Myocyte (in vitro differentiated cells): ENCODE results near the gene ERGIC1. TPM values are rescaled to one million over a fixed set of nuclear protein-coding genes. Genes with fewer than 3 reads are reported as not detected.
A peak's percentile ranks its signal among the peaks of the same experiment; 100 is the strongest.

Experiments
- DNase-seq: peaks from one replicate; pipeline ENCODE4 v3.0.0-alpha.2; 2012; ENCODE audit warnings: low read depth
- total RNA-seq: library from RNA; depleted of rRNA; stranded (reverse); fragments of >200 nt; gene quantifications from 2 replicates; pipeline ENCODE4 v1.2.3, GENCODE V29; 2014

ERGIC1 gene
- total RNA-seq, 1 donor from 2014 or later = 120 TPM

- DNase-seq = no peak
These were observed 64.9 kb downstream of the ERGIC1 start for GRCh38 chr5:172898843-172899369.

DNA sequence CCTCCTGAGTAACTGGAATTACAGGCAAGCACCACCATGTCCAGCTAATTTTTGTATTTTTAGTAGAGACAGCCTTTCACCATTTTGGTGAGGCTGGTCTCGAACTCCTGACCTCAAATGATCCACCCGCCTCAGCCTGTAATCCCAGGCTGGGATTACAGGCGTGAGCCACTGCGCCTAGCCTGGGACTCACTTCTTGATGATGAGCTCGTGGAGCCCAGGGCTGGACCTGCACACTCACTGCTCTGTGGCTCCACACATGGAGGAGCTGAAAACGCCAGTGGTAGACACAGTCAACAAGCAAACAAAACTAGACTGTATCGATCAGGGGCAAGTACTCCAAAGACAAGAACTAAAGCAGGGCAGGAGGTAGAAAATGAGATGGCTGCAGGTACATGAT lies 65.4 kb downstream of the ERGIC1 start:
- no peak for DNase-seq

- peak; percentile 91 for DNase-seq
These were observed 67.1 kb downstream of the ERGIC1 start for GRCh38 chr5:172901012-172901780.

DNA sequence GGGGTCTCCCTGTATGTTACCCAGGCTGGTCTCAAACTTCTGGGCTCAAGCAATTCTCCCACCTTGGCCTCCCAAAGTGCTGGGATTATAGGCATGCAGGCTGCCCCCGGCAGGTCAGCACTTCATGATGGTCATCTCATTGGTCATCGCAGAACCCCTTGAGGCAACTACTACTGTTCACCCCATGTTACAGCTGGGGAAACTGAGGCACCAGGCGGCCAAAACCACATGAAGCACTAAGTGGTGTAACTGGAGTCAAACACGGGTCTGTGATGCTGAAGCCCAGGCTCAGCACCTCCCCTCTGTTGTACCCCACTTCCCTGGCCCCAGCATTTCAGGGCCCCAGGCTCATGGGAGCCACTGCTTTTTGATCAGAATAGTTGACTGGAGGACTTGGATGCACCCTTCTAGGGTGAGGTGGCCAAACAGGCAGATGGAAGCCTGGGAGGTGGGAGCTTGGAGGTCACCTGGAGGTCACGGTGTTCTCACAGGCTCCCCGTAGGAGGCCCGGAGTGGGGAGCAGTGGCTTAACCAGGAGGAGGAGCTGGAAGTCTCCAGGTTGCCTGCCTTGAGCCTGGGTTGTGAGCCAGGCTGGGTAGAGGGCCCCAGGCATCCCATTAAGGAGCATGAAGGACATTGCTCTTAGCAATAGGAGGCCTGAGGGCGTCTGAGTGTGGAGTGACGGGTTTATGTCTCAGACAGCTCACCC lies 67.9 kb downstream of the ERGIC1 start:
- DNase-seq = no peak

DNA sequence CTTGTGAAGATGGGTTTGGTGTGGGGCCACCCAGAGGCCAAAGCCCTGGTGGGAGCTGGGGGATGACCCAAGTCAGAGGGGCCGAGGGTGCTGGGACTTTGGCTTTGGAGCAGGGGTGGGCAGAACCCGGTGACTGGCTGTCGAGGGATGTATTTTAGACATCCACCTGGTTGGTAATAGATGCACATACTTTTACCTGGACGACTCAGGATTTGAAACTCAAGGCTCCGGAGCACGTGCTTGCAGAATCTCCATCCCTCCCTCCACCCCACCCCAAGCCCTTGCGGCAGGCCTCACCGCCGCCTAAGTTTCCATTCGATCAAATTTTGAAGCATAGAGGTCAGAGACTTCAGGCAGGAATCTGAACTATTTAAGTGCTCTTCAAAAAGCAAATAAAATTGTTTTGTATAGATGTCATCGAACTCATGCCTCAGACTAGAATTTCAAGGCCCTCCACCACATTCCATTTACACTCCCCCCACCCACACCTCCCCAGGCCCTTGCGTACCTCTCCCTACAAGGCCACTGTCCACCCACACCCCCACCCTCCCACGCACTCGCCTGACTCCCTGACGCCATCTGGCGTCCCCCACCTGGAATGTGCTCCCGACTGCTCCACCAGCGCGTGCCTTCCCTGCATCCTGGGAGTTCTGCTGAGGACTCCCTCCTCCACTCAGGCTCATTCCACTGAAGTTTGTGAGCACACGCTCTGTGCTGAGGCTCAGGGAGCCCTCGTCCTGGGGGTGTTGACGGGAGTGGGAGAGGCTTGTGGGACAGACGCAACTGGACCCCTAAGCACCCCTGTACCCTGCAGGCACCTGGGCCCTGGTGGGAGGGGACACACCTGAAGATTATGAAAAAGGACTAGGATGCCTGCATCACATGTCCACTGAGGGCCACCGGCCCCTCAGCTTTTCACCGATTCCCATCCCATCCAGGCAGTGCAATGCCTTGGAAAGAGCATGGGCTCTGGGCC lies 68.7 kb downstream of the ERGIC1 start:
- peak; percentile 77 for DNase-seq

DNA sequence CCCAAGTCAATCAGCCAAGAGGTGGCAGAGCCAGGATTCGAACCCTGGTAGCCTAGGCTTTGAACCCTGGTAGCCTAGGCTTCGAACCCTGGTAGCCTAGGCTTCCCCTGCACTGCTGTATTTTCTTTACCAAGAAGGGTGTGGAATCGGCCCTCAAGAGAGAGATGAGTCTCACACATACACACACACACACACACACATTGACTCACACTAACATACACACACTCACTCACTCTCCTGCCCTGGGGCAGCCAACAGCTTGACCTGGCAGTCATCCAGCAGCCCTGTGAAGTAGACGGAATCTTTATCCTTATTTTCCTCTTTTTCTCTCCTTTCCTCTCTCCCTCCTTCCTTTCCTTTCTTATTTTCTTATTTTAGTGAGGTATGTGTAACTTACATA lies 69.7 kb downstream of the ERGIC1 start:
- DNase-seq = peak; percentile 61

DNA sequence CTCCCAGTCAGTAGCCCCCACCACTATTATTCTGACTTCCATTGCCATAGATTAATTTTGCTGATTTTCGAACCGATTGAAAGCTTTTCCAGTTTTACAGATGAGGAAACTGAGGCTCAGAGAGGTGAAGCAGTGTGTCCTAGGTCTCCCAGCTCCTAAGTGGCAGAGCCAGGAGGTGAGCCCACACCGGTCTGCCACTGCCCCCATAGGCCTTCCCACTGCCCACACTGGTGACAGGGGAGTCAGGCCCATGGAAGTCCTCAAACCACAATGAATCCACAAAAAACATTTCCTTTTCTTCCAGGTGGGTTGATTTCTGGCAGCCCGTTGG lies 70.2 kb downstream of the ERGIC1 start:
- no peak for DNase-seq

DNA sequence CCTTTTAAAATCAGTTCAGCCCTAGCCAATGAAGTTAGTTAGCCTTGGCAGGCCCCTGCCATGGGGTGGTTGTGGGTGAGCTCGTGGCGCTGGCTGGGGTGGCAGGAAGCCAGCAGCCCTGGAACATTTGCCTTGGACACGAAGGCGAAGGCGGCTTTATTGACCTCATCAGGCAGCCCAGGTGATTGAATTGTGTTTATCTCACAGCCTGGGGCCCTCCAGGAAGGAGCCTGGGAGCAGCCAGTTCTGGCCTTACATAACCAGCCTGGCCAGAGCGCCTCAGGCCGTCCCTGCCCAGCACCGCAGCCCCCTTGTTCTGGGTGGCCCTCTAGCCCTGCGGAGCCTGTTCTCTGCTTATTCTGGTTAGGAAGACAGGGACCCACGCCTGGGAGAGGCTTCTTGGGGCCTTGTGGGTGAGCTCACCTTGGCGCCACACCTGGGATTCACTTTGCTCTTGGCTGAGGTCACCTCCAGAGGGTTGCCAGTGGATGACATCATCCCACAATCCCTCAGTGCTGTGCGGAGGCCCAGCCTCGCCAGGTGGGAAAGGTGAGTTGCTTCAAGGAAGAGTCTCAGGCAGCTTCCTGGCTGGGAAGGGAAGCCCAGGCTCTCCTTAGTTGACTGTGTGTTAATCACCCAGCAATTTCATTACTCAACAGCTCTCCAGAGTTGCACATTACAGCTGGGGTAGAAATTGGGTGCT lies 70.7 kb downstream of the ERGIC1 start:
- DNase-seq = peak; percentile 59

- DNase-seq = no peak
These were observed 71.5 kb downstream of the ERGIC1 start for GRCh38 chr5:172905346-172906140.

GRCh38 chr5:172906436-172906835 lies 72.4 kb downstream of the ERGIC1 start:
- DNase-seq = no peak

- DNase-seq = no peak
These were observed 72.8 kb downstream of the ERGIC1 start for GRCh38 chr5:172906888-172907287.

- DNase-seq = no peak
These were observed 73.6 kb downstream of the ERGIC1 start for GRCh38 chr5:172907657-172908056.

DNA sequence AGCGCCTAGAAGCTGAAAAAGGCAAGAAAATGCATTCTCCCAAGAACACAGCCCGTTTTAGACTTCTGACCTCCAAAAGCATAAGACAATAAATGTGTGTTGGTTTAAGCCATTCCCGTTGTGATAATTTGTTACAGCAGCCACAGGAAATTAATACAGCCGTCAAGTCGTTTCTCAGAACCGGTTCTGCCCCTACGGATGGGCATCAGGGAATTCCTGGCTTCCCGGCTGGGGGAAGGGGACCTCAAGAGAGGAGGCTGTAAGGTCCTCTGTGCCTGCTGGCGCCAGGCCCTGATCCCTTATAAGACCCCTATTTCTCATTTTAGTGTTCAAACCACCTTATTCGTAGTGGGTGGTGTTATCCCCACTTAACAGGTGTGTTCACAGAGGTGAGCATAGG lies 74.6 kb downstream of the ERGIC1 start:
- DNase-seq = no peak

GRCh38 chr5:172909931-172910502 lies 76.0 kb downstream of the ERGIC1 start:
- peak; percentile 44 for DNase-seq

DNA sequence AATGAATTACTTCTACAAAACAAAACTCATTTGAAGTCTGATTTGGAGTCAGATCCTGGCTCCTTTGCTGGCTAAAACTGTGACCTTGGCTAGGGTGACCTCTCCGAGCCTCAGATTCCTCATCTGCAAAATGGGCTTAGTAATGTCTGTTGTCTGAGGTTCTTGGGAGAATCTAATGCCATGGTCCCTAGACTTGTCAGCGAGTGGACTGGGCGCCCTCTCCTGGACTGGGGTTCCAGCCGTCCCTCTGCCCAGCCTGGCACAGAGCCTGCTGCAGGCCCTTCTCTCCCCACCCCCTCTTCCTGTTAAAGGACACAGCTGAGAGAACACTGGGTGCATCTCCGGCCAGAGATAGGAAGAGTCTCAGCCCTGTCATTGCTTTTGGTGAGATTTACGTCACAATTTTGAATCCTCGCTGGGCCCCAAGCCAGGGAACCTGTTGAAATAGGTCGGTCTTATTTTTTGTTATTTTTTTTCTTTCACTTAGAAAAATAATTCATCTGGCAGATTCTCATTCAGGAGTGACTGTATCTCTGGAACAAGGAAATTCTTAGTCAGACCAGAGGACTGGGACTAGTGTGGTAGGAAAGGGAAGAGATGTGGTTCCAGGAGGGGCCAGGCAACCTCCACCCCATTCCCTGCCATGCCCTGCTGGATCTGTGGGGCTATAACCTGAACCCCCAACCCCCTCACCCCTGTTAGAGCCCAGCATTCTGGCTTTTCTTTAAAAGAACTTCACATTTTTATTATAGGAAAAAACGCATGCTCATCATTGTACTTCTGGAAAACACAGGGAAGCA lies 77.0 kb downstream of the ERGIC1 start:
- peak; percentile 77 for DNase-seq

DNA sequence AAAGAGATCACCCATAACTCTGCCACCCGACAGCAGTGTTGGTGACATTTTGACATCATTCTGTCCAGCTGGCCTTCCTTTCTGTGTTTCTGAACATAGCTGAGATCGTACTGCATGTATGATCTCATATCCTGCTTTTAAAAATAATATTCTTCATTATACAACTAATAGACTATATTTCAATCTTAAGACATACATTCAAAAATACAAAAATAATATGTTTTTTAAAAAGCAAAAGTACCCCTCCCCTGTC lies 77.5 kb downstream of the ERGIC1 start:
- no peak for DNase-seq

DNA sequence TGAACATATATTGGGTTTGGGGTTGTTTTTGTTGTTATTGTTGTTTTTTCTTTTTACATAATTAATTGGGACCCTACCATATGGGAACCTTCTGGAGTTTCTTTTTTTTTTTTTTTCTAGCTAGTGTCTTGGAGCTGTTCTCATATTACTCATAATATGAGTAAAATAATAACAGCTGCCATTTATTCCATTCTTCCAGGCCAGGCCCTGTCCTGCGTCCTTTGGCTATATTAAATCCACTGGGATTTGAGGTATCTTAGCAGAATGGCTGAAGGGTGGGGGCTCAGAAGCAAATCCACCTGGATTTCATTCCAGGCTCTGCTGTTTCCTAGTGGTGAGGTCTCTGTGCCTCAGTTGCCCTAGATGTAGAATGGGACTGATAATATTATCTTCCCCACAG lies 77.9 kb downstream of the ERGIC1 start:
- DNase-seq = peak; percentile 53

DNA sequence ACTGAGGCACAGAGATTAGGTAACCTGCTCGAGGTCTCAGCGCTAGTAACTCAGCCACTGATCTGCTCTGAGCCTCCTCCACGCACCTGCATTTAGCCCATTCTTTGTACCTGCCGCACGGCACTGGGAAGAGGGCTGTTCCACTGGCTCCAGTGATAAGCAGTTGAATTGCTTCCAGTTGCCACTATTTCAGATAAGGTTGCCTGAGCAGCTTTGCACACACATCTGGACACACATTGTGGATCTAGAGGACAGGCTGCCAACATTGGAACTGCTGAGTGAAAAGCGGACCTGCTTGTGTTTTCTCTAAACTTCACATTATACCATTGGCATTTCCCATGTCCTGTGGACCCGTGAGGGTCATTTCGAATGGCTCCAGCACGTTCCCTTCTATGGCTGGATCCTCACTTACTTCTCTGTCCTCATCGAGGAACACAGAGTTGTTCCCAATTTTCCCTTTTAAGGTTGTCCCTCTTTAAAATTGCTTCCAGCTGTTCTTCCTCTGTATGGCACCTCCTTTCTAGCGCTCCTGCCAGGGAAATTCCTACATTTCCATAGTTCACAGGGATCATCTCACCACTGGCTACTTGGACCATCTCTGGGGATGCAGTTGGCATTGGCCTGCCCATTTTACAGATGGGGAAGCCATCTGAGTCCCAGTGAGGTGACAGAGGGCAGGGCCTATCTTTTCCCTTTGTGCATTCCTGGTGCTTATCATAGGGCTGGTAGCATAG lies 79.2 kb downstream of the ERGIC1 start:
- DNase-seq = no peak
